ENCODE data around the gene OR2T1. TPM values are rescaled to one million over a fixed set of nuclear protein-coding genes. Genes with fewer than 3 reads are reported as not detected.

Gene OR2T1
- total and polyA plus RNA-seq, 9 of the 15 experiments (the other 6 are each of a cell fraction or from before 2014, with no cell fraction given) = not detected

DNA sequence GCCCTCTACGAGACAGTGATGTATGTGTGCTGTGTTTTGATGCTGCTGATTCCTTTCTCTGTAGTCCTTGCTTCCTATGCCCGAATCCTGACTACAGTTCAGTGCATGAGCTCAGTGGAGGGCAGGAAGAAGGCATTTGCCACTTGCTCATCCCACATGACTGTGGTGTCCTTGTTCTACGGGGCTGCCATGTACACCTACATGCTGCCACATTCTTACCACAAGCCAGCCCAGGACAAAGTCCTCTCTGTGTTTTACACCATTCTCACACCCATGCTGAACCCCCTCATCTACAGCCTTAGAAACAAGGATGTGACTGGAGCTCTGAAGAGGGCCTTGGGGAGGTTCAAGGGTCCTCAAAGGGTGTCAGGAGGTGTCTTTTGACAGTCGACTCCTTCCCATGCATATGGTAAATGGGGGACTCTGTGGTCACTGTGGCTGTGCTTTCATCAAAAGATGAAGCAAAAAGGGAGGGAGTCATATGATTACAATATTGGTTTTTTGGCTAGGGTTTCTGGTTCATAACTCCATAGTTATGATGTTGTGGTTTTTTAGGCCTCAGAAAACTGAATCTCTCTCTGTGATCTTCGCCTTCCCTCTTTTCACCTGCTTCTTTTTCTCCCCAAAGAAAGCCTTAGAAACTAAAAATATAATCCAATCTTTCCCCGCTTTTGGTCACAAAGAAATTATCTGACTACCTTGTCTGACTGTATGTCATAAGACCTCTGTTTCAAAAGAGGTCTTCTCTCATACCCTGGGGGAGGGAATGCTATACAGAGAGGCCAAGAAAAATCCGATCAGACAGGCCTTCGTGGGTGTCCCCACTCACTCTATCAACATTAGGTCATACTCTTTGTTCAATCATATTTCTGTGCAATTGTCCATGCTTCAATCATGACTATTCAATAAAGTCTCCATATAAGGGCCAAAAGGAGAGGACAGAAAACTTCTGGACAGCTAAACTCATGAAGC, 4.2 kb downstream of the OR2T1 start:
- H2AFZ ChIP-seq (ENCODE audit: low read depth, low read length) = no peak overlapping the region
- no peaks in the 10 kb centered on the region for H3K27me3 ChIP-seq (ENCODE audit: control insufficient read depth in 2 of 2, insufficient read depth in 2 of 2, low read length in 2 of 2)
- no peak for DNase-seq (ENCODE audit: extremely low read depth in 1 of 4, low spot score in 3 of 4)
- H4K20me1 ChIP-seq (replicated peaks; ENCODE audit: control insufficient read depth, insufficient read depth, low read length) = no peaks in the 10 kb centered on the region
- H3K4me2 ChIP-seq (ENCODE audit: insufficient read depth, low read length) = no peak overlapping the region
- WGBS (ENCODE audit: insufficient coverage, low coverage, missing lambda C conversion rate) = 2% methylated on average over 8 of the region's 8 CpGs
- ATAC-seq = no peak
- TF ChIP-seq POLR2G (IDR thresholded peaks at IDR 0.05; ENCODE audit: low read depth, low read length) = no peak
- TF ChIP-seq STAT5A (IDR thresholded peaks at IDR 0.05; ENCODE audit: borderline replicate concordance, low read length) = no peak
- TF ChIP-seq DACH1 (IDR thresholded peaks at IDR 0.05; ENCODE audit: partially characterized antibody) = no peak
- TF ChIP-seq ZNF175 (CRISPR knock-in tag; IDR thresholded peaks at IDR 0.05; ENCODE audit: low read depth) = no peak
- no peak for TF ChIP-seq NBN (IDR thresholded peaks at IDR 0.05; ENCODE audit: low read depth)
- TF ChIP-seq GABPB2 (CRISPR knock-in tag; conservative IDR thresholded peaks at IDR 0.05) = no peak
- no peak for TF ChIP-seq ATF7 (IDR thresholded peaks at IDR 0.05)
- no peak for TF ChIP-seq ADNP (tag; IDR thresholded peaks at IDR 0.05)
- H3K4me1 ChIP-seq (replicated peaks in 1 of 2; ENCODE audit: control insufficient read depth in 2 of 2, insufficient read depth in 2 of 2, low read length in 2 of 2) = no peaks in the 10 kb centered on the region
- H3K36me3 ChIP-seq (ENCODE audit: control insufficient read depth, insufficient read depth, low read length) = no peaks in the 10 kb centered on the region
- intact Hi-C loops (cut with micrococcal nuclease) (no loop called here), in situ Hi-C loops (cut with MboI) (no loop called here)
- peaks cover 4% of the 10 kb centered on the region for H3K9me3 ChIP-seq (replicated peaks; ENCODE audit: control insufficient read depth, insufficient read depth, low read depth, low read length)
- H3K4me3 ChIP-seq = no peak overlapping the region
- ChIA-PET CTCF (ENCODE audit: low intra/inter-chr PET ratio) (interaction anchor here (0.7 kb wide), 1 partner anchor 736 kb away, joined by 3 read pairs; no protein-coding TSS in a partner anchor), POLR2A (interaction anchor here (0.6 kb wide), 1 partner anchor 548 kb away, joined by 3 read pairs; no protein-coding TSS in a partner anchor)
- H3K79me2 ChIP-seq (ENCODE audit: control insufficient read depth, insufficient read depth, low read length) = no peaks in the 10 kb centered on the region
- H3K9ac ChIP-seq (ENCODE audit: insufficient read depth in 1 of 2, low read depth in 2 of 2, low read length in 2 of 2) = no peak overlapping the region
- no TSS peak for BruUV-seq (replicated peaks)
- H3K27ac ChIP-seq (ENCODE audit: extremely low read depth, low read depth, low read length) = no peak overlapping the region
- no peaks in the 10 kb centered on the region for H3K9me1 ChIP-seq (ENCODE audit: control insufficient read depth, insufficient read depth, low read length)
- no peak for FAIRE-seq
